NCI-H128 (cell line): ENCODE data around the gene UNC5A.

Experiments used
- DNase-seq: peaks from one replicate; lab custom pipeline; 2025; ENCODE audit not compliant: unreplicated experiment; lab: John Stamatoyannopoulos, UW

UNC5A gene

DNA sequence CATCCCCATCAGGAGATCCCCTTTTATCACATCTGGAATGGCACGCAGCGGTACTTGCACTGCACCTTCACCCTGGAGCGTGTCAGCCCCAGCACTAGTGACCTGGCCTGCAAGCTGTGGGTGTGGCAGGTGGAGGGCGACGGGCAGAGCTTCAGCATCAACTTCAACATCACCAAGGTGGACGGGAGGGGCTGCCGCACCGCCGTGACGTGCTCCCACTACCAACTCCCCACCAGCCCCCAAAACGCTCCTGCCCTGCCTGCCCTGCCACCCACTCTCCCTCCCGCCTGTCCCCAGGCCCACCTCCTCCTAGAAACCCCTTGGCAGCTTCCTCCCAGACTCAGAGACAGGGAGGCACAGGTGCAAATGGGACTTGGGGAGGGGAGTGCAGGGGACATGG is 68.1 kb downstream of the UNC5A start:
- no peak for DNase-seq

GRCh38 chr5:176878906-176879662 is 68.7 kb downstream of the UNC5A start:
- DNase-seq = no peak

DNA sequence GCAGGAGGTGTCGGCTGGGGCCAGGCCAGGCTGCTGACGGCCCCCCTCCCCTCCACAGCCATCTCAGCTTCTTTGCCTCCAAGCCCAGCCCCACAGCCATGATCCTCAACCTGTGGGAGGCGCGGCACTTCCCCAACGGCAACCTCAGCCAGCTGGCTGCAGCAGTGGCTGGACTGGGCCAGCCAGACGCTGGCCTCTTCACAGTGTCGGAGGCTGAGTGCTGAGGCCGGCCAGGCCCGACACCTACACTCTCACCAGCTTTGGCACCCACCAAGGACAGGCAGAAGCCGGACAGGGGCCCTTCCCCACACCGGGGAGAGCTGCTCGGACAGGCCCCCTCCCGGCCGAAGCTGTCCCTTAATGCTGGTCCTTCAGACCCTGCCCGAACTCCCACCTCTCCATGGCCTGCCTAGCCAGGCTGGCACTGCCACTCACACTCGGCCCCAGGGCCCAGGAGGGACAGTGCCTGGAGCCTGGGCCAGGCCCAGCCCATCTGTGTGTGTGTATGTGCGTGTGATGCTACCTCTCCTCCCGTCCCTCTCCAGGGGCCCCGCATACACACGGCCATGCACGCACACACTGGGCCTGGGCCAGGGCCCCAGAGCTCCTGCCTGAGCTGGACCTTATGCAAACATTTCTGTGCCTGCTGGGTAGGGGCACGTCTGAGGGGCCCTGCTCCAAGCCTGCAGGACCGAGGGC is 69.5 kb downstream of the UNC5A start:
- DNase-seq = no peak

- no peak for DNase-seq
Measured at GRCh38 chr5:176880366-176881020, 70.1 kb downstream of the UNC5A start.

DNA sequence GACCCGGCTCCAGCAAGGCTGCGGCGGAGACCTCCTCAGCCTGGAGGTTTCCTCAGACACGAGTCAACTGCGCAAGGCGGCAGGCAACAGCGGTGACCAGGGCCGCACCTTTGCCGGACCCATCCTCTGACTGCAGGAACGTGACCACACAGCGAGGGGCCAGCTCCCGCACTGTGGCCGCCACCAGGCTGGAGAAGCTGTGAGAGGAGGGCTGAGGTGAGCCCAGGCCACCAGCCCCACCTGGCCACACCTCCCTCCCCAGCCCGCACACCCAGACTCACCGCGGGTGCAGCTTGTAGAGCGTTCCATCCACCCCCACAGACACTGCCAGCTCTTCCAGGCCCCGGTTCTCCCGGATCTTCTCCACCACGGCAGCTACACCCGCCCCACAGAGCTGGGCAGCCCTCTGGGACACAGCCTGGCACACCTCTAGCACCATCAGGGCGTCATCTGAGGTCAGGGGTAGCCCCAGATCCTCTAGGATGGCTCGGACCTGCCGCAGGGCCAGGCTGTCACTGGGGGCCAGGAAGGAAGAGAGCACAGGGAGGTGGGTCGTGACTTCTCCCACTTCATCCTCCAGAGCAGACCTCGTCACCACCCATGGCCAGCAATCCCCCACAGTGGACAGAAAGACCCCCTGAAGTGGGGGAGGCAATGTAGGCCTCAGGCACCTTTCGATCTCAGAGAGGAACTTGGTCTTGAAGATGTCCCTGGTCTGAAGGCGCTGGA is 70.8 kb downstream of the UNC5A start:
- no peak for DNase-seq

- DNase-seq = no peak
Measured at GRCh38 chr5:176881816-176882566, 71.6 kb downstream of the UNC5A start.

- no peak for DNase-seq
Measured at GRCh38 chr5:176882567-176882903, 72.2 kb downstream of the UNC5A start.

DNA sequence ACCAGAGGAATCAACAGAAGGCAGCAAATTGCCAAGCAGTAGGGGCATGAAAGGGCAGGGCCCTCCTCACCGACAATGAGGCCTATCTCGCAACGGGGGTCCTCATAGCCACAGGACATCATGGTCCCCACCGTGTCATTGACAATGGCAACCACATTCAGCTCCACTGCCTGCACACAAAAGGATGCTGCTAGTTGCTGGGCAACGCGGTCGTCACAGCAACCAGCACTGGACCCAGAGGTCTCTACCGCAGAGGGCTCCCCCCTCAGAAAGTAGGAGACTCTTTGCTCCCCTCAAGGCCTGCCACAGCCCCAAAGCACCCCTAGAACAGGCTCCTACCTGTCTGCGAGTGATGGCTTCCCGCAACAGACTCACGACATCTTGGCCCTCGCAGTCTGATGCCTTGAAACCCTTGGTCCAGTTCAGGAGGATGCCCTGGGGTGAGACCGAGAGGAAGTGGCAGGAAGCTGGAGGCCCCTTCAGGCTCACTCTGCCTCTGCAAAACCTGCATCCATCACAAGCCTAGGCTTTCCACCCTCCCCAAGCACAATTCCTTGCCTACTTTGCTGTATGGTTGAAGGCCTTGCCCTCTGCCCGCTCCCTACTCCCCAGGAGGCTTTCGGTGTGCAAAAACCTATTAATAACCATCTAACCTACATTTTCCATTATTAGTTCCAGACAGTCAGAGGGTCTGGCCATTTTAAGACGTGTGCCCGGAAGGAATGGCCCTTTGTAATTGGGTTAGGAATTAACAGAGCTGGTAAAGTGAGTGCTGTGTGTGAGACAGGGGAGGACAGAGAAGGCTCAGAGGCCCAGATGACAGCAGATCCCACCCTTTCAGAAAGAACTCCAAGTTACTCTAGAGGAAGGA is 73.6 kb downstream of the UNC5A start:
- DNase-seq = no peak

DNA sequence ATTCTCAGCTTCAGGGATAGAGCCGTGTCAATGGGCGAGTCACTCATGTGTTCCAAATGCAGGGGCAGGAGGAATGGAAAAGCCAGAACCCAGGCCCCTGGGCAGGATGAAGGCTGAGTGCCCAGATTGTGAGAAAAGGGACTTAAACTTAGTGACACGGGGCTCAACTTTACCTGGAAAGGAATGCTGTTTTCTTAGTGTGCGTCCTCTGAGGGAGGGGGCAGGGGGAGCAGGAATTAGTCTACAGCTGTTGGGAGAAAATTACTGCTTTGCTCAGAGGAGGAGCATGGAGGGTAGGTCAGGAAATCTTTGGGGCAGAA is 74.2 kb downstream of the UNC5A start:
- DNase-seq = no peak

DNA sequence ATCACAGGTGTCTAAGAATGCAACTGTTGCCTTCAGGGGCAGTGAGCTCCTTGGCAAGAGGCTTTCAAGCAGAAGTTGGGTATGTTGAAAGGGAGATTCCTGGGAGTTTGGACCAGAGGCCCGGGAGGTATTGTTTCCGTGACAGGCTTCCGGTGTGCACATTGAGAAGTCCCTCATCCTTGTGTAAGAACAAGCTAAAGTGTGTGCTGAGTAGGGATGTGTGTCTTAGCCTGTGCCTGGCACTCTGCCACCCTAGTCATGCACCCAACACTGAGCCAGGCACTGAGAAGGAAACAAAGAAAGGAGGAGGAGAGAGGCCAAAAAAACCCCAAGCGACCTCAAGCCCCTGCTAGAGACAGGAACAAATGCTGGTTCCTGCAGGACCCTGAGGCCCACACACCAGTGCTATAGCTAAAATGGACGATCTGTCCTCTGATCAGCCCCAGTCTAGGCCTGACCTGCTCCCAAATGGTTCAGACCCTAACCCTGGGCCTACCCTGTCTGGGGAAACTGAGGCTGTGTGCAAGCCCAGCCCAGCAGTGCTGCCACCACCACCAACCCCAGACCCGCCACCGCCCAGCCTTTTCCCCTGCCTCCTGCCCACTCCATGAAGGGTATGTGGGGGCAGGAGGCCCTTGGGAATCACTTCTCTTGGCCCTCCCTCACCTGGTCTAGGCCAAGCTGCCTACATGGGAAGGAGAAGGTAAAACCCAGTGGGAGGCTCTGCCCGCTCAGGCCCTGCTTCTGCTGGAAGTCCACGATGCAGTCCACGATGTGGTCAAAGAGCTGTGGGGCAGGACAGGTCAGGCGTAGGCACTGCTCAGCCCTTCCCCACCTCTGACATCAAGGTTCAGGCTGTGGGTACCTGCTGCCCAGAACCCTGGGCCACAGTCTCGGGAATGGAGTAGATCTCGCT is 76.2 kb downstream of the UNC5A start:
- DNase-seq = no peak

- DNase-seq = no peak
Measured at GRCh38 chr5:176887252-176887849, 77.0 kb downstream of the UNC5A start.

DNA sequence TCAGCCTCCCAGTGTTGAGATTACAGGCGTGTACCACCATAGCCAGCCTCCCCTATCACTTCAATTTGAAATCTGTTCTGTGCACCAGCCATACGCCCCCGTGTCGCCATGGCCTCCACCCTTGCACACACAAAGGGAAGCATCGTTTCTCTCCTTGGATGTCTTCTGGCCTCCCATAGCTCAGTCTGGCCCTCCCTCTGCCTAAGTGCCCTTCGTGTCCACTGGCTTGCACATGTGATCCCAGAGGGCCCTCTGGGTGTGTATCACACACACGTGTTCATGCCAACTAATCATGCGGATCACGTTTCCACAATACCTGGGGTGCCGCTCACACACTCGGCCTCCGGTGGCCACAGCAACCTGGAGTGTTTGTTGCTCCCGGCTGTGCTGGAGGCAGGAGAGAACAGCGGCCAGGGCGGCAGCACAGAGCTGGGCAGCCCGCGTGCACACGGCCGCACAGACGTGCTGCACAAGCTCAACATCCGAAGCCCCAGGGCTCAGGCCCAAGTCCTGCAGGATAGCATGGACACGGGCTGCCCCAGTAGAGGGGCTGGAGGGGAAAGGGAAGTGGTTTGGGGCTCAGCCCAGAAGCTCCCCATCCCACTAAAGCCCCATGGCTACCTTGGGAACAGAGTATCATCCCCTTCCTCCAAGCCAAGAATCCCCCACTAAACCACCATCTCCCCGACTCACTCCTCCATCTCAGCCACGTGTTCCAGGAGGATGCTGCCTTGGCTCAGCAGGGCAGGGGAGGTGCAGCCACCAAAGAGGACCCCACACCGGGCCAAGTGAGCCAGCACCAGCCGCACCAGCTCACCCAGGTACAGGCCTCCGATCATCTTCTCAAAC is 77.9 kb downstream of the UNC5A start:
- DNase-seq = no peak

DNA sequence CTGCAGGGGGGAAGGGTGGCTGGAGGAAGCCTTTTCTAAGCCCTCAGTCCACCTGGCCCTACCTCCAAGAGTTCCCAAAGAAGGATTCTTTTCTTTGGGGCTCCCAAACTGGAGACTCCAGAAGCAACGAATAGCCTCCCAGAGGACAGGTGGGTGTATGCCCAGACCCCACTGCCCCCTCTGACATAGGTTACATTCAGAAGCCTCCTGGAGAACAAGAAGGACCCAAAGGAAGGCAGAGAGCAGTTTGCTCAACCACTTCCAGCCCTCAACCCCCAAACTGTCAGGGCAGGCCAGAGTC is 78.5 kb downstream of the UNC5A start:
- no peak for DNase-seq

DNA sequence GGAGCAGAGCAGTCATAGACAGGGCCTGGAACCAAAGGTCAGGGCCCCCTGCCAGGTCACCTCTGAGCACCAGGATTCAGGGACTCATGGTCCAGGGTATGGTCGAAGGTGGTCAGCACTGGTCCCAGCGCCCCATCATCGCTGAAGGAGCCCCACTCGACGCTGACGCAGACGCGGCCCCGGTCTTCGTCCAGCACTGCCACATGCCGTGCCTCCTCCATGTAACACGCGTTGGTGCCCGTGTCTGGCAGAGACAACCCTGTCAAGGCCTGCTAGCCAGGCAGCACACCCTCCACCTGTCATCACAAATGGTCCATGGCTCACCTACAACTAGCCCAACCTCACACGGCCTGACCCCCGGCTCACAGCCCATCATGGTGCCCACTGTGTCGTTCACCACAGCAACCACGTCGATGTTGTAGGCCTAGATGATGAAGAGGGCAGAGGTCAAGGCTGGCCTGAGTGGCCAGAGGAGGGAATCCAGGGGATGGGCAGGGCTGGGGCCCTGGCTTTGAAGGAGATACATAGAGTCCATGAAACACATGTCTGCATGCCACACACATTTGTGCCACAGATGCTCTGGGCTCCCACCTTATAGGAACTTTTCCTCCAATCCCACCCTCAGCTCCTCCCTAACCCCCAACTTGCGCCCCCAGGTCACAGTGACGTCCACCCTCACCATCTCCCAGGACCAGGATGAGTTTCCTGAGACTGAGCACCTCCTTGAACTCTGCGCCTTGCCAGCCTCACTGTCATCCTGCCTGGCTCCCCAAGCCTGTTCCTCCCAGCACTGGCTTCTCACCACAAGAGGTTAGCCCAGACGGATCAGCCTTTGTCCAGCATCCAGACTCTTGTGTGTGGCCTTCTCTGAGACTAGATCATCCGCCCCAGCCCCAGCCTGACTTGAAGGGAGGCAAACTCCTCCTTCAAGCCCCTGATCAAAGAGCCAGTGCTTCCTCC is 79.2 kb downstream of the UNC5A start:
- no peak for DNase-seq

DNA sequence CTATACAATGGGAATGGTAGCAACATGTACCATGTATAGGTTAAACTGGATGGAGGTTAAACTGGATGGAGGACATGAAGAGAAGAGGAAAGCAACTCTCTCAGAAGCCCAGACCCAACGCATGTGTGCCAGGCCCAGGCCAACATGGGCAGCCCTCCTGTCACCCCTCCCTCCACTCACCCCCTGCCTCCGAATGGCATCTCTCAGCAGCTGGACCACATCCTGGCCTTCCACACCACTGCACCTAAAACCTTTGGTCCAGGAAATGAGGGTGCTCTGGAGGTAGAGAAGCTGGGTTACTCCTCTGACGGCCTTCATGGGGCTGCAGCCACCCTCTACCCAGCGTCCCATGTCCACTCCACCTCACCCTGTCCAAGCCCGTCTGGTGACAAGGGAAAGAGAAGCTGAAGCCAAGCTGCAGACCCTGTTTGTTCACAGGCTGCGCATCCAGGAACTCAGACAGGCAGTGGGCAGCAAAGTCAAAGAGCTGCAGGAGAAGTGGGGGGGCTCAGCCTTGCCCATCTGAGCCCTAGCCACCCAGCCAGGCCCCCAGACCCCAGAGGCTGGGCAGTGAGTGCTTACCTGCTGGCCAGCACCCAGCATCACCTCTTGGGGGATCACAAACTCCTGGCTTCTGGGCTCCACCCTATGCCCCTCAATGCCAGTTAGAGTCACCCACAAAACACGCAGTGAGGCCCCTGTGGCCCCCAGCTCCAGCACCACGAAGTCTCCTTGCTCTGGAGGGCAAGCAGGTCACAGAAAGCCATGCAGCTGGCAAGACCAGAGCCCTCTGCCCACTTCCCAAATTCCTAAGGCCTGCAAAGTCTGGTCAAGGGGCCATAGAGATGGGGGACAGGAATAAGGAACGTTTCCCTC is 80.3 kb downstream of the UNC5A start:
- DNase-seq = no peak
